HG03280 (cell line): ENCODE measurements around the gene CBX1.

ENCODE experiments used
- ATAC-seq: cut with Tn5 transposase; IDR thresholded peaks from one replicate; pipeline ENCODE4 v1.9.1; 2021; ENCODE audit warnings: mild to moderate bottlenecking, moderate library complexity; ENCODE audit not compliant: unreplicated experiment

CBX1 gene

DNA sequence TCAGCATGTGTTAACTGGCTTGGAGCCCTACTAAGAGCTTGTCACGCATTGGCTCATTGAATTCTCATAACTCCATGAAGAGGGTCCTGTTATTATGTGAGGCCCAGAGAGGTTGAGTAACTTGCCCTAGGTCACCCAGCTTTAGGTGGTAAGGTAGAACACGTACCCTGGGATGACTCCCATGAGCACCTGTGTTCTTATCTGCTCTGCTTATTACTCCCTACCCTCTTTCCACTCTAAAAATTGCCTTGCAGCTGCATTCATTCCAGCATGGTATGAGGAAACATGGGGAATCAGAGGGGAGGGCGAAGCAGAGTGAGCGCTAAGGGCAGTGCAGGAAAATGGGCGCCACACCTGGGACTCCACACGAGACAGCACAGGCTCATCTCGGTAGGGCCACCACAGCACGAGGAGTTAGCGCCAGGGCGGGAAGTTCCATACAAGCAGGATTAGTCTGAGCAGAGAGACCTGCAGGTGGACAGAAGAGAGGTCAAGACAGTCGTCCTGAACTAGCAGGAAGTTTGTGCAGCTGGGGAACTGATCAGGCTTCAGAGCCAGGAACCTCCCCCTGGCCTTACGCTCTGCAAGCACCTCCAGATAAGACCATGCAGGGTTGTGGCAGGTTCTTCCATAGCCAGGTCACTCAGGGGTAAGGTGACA, 73.8 kb downstream of the CBX1 start:
- ATAC-seq: no peak

DNA sequence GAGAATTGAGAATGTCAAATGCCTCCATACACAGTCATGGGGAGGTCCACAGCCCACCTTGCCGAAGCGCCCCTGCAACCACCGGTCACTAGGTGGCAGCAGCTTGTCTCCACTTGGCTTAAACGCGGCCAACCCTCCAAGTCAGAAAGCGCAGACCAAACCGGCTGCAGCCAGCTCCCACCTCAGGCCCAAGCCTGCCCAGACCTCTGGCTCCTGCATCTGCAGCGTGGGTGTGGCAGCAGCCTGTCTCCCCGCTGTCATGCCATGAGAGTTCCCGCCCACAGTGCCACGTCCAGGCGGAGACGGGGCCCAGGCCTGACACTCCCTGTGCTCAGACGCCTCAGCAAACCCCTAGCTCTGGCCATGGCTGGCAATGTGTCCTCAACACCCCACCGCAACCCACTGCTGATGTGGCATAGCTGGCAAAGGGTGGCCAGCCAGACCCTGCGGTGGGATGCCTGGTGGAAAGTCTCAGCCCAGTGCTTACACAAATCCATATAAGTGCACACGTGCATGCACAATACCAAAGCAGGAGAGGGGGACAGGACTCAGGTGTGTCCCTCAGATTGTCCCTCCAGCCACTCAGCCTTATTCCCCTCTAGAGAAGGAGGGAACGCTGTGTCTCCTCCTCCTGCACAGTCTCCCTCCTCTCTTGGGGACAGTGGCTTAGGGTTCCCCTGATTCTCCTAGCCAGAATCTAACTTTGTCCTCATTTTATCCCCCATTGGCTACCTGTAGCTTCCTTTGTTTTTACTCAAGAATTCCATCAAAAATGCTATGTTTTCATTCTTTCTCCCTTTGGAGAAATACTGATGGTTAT, 74.6 kb downstream of the CBX1 start:
- no peak for ATAC-seq

DNA sequence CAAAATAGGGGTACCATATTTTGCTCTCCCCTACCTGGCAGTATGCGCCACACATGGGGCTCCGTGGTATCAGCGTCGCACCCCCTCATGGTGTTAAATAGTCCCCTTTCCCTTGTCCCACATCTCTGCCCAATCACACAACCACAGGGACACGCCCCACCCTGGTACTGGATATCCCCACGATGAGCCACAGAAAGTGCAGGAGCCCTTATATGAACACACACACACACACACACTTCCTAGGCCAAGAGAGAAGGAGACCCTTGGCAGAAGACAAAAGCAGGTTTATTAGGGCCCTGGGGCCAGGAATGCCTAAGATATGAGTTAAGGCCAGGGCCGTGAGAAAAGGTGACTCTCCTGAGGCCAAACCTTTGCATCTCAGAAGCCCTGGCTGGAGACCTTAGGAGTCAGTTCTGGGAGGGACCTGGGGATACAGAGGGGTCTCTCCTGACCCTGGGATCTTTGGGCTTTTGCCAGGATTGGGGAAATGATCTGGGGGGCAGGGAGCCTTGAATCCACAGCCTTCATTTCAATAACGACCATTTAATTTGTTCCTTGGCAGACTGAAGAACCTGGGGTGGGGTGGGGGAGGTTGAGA, 75.3 kb downstream of the CBX1 start:
- ATAC-seq: no peak

DNA sequence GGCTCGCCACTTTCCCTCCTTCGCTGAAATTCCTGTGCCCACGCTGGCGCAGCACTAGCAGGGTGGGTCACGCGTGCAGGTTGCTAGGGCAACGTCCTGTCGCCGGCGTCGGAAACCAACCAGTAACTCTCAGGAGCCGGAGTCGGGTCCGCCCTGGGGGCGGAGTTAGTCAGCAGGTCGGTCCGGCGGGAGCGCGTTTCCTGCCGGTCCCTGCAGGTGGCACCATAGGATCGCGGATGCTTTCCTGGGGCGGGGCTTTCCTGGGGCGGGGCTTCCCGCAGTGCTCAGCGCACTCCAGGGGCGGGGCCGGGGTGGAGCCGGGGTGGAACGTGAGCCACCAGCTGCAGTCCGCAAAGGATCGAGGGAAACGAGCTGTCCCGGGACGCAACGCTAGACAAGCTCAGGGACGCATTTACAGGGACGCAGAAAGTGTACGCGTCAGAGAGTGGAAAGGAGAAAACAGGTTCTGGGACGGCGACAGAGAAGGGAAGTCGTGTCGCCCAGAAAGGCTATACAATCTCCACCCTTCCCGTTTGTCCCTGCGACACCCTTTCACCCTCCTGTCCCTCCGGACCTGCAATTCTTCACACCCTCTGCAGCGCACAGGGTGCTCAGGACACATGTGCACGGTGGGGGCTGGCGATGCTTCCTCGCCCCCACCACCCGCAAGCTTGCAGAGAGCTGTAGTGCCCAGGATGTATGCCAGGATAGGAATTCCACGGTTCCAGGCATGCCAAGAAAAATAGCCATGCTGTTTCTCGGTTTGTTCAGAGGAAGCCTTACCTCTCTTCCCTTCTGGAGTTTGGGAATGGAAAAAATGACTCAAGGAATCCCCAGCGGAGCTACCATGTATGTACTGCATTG, 76.0 kb downstream of the CBX1 start:
- peak; percentile 88 for ATAC-seq

DNA sequence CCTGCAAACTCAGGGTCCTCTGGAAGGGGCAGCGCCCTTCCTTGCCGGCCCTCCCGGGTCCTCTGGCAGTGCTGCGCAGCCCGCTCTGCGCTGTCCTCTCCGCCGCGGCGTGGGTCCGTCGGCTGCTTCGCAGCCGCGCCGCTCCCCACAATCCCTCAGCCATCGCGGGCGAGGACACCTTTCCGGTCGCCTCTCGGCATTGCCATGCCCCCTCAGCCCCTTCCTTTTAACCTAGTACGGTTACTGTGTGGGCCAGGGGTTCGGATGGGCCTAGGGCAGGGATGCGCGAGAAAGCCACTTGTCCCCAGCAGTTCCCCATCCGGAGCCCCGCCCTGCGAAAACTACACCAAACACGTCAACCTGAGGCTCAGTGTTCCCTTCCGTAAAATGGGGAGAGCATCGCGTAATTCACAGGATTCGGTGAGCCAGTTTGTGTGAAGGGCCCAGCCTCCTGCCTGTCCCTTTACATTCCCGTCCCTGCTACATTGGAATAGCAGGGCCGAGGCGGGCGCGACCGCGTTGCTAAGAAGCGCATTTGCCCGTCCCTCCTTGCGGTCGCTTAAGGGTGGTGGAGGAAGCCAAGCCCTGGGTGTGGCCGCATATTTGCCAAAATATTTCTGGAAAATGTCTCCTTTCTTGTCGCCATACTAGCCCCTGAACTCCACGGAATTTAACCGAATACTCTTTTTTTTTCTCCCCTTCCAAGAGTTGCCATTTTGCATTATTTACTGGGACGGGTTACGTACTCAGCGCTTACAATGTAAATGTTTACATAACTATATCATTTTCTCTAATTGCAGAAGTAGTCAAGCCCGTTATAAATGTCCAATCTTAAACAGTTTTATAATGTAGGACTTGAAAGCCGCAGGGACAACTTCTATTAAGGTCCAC, 76.9 kb downstream of the CBX1 start:
- peak; percentile 6 for ATAC-seq

DNA sequence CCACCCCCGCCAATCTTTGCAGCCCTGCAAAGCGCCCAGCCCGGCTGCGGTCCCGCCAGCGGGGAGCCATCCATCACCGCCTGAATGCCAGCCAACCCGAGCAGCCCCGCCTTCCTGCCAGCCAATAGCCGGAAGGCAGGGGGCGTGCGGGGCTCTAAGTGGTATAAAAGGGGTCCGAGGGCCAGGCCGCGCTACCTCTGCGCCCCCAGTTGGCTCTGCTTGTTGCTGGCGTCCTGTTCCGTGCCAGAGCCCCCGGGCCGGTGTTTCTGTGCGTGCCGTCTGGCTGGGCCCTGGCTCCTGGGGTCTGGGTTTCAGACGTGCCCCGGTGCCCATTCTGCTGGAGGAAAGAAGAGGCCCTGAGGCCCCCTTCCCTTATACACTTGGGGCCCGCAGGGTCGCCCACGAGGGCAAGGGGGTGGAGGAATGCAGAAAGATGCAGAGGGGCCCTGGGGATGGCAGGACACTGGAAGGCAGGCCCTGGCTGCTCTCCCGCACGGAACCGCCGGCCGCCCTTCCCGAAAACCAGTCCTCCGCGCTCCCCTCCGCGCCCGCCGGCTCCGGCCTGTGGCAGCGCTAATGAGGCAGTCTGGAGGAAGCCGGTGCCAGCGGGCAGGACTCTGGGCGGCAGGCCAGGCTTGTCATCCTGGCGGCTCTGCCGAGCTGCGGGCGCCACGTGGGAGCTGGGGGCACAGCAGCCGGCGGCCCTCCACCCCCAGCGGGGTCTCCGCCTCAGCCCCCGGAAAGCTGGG, 77.7 kb downstream of the CBX1 start:
- no peak for ATAC-seq

DNA sequence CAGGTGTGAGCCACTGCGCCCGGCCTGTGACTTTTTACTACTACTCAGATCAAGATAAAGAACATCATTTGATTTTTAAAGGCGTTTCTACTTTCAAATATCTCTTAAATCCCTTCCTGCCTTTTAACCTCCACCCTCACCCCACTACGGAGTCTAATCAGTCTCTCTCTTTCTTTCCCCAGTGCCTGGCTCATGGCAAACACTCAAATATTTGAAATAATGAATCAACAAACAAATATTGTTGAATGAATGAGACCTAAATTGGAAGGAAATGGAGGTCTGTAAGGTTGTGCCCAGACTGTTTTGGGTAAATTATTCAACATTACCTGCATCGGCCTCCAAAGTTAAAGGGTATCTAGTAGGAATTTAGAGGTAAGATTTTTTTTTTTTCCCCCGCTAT, 78.4 kb downstream of the CBX1 start:
- ATAC-seq: no peak

DNA sequence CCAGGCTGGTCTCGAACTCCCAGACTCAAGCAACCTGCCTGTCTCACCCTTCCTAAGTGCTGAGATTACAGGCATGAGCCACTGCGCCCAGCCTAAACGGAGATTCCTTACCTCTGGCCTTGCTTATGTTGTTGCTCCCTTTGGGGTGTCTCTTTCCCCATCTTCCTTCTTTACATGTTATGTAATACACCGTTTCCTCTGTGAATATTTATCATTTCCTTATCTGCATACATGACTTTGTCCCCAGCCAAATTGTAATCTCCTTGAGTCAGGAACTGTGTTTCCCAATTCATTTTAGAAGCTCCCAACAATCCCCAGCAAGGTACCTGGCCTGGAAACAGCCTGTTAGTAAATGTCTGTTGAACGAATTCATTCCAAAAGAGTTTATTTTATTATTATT, 79.3 kb downstream of the CBX1 start:
- no peak for ATAC-seq
